GM12801 (cell line): Measurements from ENCODE around the gene GABARAP.

Experiments used
- TF ChIP-seq, protein P1 (sequence below): IDR thresholded peaks from one replicate; pipeline ENCODE4 v1.5.1; 2011; ENCODE audit warnings: control low read depth; ENCODE audit not compliant: insufficient read length; ENCODE audit errors: extremely low read depth

Gene GABARAP

DNA sequence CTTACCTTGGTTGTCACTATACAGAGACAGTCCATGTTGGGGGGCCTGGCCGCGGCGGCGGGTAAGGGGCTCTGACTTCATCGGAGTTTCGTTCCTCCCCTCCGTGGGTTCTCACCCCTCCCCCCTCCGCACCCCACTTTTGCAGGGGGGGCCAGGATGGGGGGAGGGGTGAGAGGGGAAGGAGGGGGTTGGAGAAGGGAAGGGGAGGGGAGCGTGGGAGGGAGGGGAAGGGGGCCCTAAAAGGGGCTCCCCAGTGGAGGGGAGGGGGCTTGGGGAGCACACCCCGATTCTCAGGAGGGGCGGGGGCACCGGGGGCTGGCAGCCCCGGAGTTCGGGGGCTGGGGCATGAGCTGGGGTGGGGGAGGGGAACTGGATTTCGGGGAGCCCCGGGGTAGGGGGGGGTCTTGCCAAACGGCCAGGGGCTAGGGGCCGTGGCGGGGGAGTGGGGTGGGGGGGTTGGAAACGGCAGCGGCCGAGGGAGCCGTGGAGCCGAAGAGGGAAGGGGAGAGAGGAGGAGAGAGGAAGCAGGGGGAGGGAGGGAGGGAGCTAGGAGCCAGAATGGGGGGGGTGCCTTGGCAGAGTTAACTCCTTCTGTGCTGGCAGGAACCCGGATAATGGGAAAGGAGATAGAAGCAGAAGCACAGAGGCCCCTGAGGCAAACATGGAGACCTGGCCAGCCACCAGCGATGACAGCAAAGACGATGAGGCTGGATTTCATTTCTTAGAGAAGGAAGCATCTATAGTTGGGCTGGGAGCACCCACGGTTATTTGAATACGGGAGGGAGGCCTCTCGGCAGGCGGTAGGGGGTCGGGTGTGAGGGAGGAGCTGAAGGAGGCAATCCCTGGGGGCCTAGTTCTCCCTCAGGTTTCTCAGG, 24.9 kb downstream of the GABARAP start:
- TF ChIP-seq, protein P1, sequence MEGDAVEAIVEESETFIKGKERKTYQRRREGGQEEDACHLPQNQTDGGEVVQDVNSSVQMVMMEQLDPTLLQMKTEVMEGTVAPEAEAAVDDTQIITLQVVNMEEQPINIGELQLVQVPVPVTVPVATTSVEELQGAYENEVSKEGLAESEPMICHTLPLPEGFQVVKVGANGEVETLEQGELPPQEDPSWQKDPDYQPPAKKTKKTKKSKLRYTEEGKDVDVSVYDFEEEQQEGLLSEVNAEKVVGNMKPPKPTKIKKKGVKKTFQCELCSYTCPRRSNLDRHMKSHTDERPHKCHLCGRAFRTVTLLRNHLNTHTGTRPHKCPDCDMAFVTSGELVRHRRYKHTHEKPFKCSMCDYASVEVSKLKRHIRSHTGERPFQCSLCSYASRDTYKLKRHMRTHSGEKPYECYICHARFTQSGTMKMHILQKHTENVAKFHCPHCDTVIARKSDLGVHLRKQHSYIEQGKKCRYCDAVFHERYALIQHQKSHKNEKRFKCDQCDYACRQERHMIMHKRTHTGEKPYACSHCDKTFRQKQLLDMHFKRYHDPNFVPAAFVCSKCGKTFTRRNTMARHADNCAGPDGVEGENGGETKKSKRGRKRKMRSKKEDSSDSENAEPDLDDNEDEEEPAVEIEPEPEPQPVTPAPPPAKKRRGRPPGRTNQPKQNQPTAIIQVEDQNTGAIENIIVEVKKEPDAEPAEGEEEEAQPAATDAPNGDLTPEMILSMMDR = no peak

DNA sequence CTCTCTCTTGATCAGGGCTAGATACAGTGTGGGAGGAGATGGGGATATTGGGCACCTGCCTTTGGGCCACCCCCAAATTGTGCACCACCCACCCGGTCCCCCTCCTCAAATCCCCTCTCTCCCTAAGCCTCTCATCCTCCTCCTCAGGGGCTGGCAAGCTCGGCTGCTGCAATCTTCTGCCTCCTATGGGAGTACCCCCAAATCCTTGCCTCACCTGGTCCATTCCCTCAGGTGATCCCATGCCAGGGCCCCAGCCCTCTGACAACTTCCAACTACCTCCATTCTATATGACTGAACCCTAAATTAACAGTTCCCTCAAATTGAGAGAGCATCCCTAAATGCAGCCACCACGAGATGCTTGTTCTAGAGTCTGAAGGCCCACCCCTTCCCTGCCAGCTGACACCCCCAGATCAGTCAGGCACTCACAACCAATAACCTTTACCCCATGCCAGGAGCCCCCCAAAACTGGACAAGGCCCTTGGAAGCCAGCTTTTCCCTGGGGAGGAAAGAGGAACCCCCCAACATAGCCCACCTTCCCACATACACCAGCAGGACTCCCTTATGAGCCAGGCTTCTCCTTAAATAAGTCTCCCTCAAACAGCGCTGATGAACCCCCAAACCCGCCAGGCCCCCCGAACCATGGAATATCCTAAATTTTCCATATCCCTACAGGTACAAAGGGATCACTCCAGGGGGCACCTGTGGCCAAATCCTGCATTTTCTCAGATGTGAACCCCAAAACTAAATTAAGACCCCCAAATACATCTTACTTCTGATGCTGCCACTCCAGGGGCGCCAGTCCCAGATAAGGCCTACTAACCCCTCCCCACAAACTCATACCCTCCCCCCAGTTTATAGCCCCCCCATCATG, 25.8 kb downstream of the GABARAP start:
- TF ChIP-seq, protein P1 = no peak

DNA sequence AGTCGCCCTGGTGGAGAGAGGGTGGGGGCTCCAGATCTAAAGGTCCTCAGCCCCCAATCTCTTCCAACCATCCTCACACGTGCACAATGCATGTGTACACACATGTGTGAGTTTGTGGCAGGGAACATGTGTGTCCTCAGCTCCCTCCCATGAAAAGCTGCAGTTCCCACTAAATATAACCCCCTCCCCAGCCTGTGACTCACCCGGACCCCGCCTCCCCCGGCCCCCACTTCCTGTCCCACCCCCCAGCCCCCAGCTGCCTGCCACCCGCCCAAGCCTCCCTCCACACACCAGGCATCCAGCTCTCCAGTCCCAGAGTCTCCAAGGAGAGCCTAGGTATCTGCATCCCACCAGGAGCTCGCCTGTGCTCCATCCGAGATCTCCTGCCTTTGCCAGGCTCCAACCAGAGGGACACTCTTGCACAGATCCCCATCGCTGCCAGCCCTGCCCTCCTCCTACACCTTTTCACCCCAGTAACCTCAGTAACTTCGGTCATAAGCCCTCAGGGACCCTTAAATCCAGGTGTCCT, 26.5 kb downstream of the GABARAP start:
- TF ChIP-seq, protein P1 = no peak

DNA sequence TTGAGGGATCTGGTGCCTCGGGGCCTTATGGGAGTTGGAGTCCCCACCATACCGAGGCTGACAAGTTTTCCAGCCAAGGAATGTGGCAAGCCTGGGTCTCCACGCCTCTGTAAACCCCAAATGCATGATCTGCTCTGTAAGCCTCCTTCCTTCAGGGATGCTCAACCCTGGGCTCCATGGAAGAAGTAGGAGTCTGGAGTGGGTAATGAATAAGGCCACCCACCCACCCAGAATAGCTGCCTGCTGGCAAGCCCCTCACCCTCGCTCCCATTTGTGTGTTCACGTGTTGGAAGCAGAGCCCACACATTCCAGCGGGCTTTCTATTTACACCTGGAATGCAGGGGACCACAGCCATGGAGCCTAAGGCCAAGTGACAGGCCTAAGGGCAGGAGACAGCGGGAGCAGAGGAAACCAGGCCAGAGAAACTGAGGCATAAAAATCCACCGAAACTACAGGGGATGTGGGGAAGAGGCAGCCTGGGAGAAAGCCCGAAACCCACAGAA, 27.1 kb downstream of the GABARAP start:
- TF ChIP-seq, protein P1 = no peak

DNA sequence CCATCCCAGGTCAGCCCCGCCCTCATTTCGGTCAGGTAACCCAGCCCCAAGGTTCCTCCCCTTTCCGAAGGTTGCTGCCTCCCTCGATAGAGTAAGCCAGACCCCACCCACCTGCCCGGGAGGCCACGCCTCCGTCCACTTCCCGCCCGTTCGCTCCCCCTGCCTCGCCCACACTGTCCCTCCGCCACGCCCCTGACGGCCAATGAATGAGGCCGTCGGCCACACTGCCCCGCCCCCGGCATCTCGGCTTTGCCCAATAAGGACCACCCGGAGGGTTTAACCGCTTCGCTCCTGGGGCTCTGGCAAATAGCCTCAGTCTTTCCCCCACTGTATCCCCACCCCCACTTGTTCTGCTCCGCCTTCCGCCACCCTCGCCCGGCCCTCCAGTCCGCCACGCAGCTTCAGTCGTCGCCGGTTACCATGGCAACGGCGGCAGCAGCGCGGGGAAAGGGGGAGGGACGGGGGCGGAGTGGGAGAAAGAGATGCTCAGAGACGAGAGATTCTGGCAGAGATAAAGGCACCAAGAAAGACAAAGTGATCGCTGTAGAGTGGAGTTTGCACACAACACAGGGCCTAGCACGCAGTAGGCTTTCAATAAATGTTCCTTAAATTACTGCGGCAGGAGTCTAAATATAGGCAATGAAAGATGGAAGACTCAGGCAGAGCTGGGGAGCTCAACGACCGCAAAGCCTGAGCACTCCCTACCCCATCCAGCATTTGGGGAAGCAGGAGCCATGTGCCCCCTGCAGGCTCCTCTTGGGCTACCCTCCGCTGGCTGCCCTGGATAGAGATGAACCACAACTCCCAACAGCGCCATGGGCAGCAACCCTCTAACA, 27.7 kb downstream of the GABARAP start:
- TF ChIP-seq, protein P1 = no peak

DNA sequence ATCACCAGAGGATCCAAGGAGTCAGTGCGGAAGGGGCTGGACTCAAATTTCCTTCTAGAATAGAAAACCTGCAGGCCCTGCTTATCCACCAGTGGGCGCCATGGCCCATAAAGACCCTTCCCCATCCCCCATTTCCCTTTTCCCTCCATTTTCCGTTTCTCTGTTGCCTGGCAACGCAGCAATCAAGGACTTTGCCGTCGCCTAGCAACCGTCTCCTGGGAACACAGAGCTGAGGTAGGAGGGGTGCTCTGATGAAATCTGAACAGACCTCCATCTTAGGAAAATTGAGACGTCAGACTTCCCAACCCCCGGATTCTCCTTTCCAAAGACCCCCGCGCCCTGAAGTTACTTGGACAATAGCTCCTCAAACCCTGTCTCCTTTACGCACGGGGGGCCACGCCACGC, 28.4 kb downstream of the GABARAP start:
- TF ChIP-seq, protein P1 = no peak
